Skin of body (tissue), 2 donors: ENCODE measurements around the gene PRND. TPM values are rescaled to one million over a fixed set of nuclear protein-coding genes. Genes with fewer than 3 reads are reported as not detected.
A peak's percentile ranks its signal among the peaks of the same experiment; 100 is the strongest.
"Not testable (repeated sequence)": the region's sequence is repeated elsewhere in the genome, so short reads cannot be mapped to it uniquely, and the experiment has no call there.

Source experiments
- DNase-seq: peaks from one replicate; lab custom pipeline; 2025; lab: John Stamatoyannopoulos, UW
- total RNA-seq: library from RNA; depleted of rRNA; stranded (reverse); fragments of >200 nt; gene quantifications from one replicate; pipeline ENCODE4 v1.2.3, GENCODE V29; 2014

Gene PRND, protein sequence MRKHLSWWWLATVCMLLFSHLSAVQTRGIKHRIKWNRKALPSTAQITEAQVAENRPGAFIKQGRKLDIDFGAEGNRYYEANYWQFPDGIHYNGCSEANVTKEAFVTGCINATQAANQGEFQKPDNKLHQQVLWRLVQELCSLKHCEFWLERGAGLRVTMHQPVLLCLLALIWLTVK
- 27.4 TPM for total RNA-seq

DNA sequence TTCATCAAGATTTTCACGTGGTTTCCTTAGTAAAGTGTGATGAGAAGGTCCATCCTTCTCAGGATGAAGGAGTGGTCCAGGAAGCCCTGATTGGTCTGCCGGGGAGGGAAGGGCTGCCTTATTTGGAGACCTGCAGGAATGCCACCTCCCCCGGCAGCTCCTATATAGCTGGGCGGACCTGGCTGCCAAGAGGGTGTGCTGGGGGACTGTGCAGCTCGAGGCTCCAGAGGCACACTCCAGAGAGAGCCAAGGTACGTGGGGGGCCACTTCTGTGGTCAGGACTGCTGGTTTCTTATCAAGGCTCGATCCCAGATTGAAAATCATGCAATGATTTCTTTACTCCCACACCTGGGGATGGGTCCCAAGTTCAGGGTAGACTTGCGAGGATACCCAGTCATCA, at the start of gene PRND:
Gene PRND, plus strand, starts transcription at position 191 of the 400 bp plus-strand sequence. CDS start 2,643 bp downstream, outside the sequence.
- DNase-seq, result no peak

DNA sequence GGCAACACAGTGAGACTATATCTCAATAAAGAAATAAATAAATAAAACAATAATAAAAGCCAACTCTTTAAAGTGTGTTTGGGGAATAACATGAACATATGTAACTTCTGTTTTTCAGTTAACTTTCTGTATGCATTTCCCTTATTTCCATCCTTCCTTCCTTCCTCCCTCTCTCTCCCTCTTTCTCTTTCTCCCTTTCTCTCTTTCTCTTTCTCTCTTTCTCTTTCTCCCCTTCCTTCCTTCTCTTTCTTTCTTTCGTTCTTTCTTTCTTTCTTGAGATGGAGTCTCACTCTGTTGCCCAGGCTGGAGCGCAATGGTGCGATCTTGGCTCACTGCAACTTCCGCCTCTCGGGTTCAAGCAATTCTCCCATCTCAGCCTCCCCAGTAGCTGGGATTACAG, 48.8 kb upstream of the PRND start:
- DNase-seq, result no peak

DNA sequence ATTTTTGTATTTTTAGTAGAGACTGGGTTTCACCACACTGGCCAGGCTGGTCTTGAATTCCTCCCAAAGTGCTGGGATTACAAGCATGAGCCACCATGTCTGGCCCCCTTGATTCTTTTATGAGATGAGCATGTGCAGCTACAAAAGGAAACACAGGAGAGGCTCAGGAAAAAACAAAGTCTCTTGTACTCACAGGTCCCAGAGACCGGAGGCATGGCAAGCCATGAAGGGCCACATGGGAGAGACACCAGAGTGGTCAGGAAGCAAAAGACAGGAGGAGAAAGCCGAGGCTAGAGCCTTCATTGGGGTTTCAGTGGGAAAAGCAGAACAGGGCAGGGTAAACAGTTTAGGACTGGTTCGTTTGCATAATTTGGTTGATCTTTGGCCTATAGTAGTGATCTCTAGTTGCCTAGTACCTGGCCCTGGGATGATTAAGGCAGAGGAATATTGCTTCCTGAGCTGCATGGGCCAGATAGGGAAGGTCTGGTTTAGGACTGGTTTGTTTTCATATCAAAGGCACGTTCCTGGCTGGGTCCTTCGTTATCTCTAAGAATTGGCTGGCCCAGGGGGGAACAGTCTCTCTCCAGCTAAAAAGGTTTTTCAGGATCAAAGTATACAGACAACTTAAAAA, 48.2 kb upstream of the PRND start:
- DNase-seq, result no peak

DNA sequence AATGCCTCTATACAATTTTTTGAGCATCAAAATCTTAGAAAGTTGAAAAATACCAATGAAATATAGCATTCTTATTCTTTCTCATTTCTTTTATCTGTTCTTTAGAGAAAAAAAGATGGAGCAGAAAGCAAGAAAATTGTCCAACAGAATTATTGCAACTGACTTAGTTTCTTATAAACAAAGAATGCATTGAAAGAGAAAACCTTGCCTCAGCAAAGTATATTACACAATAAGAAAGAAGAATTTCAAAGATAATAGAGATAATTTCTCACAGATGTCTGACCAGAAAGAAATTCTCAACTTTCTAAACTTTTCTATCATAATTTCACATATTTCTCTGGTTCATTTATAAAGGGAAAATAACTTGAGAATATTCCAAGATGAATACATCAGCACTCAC, 47.0 kb upstream of the PRND start:
- no peak for DNase-seq

DNA sequence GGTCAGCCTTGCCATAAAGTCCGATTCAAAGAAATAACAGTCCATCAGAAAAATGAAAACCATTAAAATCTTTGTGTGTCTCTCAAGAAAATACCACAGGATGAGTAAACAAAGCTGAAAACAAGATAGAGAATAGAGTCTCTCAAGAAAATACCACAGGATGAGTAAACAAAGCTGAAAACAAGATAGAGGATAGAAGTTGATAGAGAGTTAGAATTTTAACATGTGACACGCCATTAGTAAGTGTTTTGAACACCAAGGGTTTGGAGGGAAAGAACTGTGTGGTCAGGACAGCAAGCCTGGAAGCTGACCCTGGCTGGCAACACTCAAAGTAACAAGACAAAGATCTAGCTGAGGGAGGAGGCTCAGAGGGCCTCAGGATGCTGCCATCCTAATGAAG, 43.9 kb upstream of the PRND start:
- DNase-seq, result no peak

DNA sequence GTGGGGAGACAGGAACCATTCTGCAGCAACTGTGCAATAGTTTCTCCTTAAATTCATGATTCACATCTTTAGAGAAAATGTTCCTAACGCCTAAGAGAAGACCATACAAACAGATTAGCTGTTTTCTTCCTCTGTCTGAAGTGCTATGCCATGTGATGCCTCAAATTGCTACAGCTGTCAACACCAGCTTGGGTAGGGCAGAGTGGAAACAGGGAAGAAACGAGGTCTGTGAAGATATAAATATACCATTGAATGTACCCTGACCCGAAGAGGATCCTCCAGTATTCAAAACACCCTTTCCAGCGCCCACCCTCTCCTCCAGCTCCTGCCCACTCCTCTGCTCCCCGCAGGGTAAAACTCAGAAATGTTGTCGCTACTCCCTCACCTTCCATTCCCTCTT, 40.3 kb upstream of the PRND start:
- DNase-seq, result no peak

DNA sequence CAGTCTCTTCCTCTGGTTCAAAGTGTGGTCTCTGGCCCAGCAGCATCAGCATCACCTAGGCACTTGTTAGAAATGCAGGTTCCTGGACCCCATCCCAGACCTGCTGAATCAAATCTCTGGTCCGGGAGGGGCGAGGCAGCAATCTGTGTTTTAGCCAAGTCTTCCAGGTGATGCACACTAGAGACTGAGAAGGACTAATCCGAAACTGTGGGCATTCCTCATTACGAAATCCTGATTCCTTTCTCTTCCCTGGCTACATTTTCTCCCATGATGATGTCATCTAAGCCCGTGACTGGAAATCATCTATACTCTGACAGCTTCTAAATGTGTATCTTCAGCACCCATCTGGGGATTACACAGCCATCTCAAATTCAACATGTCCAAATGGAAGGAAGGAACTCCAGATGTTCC, 39.7 kb upstream of the PRND start:
- peak; percentile 83 for DNase-seq

DNA sequence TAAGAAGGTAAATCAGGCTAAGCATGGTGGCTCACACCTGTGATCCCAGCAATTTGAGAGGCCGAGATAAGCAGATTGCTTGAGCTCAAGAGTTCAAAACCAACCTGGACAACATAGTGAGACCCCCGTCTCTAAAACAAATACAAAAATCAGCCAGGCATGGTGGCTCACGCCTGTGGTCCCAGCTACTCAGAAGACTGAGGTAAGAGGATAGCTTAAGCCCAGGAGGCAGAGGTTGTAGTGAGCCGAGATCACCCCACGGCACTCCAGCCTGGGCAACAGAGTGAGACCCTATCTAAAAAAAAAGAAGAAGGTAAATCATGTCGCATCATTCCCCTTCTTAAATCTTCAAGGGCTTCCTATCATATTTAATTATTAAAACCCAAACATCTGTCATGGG, 39.0 kb upstream of the PRND start:
- no peak for DNase-seq

DNA sequence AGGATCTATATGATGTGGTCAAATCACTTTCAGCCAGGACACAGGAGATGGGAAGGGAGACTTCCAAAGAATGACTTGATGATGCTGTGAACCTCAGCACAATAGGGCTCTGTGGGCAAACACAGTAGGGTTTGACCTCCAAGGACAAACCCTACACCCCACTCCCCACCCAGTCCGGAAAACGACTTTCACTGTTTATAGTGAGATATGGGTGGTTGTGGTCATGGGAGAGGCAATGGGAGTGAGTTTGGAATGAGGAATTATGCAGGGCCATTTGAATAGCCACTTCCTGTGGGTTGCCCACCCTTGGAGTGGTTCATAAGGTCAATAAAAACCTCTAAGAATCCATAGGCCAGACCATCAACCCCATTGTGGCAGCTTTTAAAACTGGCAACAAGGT, 38.4 kb upstream of the PRND start:
- no peak for DNase-seq

DNA sequence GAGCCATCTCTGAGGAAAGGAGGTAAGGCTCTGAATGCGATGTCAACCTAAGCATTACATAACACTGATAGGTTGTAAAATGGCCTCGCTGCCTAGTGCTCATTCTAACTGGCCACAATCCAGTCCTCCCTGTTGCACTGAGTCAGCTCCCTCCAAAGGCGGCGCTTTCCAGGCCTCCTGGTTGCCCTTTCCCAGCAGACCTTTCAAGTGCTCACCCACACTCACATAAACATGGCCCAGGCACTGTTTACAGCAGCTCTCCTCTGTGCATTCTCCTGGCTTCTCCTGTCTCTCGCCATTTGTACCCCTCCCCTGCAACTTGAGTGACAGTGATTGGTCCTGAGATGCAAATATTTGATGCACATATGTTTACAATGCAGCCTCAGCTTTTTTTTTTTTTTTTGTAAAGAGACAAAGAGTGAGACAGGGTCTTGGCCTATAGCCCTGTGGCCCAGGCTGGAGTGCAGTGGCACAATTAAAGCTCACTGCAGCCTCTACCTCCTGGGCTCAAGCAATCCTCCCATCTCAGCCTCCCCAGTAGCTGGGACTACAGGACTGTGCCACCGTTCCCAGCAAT, 36.8 kb upstream of the PRND start:
- no peak for DNase-seq

DNA sequence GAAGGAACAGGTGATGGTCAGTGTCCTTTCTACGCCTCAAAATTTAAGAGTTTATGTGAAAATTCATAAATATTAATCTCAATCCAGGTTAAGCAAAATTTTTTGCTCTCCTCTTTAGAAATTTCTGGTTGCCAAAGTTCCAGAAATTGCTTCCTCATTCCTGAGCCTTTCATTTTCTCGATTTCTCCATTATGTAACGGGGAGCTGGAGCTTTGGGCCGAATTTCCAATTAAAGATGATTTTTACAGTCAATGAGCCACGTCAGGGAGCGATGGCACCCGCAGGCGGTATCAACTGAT, 35.8 kb upstream of the PRND start:
- no peak for DNase-seq

DNA sequence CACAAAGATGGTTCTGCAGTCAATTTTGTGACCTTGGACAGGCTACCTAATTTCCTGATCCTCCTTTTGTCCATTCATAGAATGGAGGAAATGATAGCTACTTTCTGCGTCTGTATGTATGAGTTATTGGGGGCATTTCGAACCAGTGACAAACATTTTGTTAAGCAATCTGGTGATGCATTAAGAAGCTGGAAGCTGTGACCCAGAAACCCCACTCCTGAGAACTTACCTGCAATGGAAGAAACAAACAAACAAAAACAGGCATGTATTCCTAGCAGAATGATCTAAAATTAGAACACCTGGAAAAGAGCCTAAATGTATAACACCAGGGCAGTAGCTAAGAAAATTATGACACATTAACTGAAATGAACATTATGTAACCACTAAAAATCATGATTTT, 33.4 kb upstream of the PRND start:
- no peak for DNase-seq

DNA sequence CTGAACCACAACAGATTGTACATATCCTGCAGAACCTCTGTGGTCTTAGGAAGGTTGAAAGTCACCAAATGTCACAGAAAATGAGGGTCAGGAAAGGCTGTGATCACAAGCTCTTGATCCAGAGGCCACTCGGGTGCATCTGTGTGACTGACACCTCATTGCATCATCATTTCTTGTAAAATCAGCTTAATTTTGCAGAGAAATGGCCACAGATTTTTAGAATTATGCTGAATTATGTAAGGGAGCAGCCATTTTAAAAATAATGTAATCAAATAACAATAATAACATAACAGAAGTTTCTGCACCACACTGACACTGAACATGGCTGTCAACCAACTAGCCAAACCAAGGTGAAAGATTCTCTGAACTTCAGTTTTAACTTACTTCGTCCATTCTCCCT, 32.5 kb upstream of the PRND start:
- DNase-seq, result no peak

DNA sequence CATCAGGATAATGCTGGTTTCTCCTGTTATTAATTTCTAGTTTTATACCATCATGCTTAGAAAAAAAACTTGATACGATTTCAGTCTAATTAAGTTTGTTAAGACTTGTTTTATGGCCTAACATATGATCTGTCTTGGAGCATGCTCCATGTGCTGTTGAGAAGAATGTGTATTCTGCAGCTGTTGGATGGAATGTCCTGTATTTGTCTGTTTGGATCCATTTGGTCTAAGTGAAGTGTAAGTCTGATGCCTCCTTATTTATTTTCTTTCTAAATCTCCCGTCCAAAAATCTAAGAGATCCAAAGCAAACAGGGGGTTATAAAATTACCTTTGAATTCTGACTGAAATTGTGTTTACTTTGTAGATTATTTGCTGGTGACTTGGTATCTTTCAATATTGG, 30.0 kb upstream of the PRND start:
- no peak for DNase-seq

DNA sequence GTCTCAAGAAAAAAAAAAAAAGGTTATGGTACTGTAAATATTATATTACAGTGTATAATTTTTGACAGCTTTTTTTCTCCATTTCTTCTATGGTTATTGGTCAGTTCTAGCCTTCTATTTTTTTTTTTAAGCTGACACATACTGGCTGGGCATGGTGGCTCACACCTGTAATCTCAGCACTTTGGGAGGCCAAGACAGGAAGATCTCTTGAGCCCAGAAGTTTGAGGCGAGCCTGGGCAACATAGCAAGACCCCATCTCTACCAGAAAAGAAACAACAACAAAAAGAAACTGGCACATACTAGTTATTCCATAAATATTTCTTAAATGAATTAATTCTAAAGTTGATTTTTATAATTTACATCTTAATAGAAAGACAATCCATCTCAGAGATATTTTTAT, 27.6 kb upstream of the PRND start:
- no peak for DNase-seq

DNA sequence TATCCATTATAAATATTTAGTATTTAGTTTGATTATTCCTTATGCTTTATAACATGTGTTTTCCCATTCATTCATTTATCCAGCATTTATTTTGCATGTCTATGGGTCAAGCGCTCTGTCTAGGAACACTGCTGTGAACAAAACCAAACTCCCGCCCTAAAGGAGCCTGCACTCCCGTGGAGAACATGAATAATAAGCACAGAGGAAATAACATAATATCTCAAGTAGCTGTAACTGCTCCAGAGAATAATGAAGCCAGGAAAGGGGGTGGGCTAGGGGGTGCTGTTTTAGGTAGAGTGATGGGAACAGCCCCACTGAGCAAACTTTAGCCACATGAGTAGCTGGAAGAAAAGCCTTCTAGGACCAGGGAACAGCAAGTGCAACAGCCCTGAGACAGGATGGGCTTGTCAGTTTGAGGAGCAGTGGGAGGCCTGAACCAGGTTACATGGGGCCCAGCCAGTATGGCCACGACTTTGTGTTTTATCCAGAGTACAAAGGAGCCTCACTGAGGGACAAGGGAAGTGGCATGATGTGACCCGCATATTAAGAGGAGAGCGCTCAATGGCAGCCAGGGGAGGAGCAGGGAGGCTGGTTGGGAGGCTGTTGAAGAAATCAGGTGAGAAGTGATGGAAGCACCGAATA, 24.4 kb upstream of the PRND start:
- DNase-seq, result no peak

DNA sequence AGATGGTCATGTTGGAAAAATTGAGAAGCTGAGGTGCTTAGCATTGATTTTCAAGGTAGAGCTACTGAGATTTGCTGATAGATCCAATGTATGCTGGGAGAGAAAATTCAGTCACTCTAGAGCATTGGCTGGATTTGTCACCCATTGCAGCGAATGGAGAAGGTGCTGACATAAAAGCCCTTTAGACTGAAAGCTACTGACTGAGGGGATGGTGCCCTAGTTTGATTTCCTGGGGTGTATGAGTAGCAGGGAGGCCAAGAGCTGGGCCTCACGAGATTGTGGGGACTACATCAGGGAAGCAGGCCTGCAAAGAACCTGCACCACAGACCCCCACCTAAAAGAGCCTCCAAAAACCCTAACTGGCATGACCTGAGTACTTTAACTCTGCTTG, 23.9 kb upstream of the PRND start:
- DNase-seq, result no peak

DNA sequence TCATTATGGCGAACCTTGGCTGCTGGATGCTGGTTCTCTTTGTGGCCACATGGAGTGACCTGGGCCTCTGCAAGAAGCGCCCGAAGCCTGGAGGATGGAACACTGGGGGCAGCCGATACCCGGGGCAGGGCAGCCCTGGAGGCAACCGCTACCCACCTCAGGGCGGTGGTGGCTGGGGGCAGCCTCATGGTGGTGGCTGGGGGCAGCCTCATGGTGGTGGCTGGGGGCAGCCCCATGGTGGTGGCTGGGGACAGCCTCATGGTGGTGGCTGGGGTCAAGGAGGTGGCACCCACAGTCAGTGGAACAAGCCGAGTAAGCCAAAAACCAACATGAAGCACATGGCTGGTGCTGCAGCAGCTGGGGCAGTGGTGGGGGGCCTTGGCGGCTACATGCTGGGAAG, 22.5 kb upstream of the PRND start:
- no peak for DNase-seq

DNA sequence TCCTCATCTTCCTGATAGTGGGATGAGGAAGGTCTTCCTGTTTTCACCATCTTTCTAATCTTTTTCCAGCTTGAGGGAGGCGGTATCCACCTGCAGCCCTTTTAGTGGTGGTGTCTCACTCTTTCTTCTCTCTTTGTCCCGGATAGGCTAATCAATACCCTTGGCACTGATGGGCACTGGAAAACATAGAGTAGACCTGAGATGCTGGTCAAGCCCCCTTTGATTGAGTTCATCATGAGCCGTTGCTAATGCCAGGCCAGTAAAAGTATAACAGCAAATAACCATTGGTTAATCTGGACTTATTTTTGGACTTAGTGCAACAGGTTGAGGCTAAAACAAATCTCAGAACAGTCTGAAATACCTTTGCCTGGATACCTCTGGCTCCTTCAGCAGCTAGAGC, 21.8 kb upstream of the PRND start:
- no peak for DNase-seq

DNA sequence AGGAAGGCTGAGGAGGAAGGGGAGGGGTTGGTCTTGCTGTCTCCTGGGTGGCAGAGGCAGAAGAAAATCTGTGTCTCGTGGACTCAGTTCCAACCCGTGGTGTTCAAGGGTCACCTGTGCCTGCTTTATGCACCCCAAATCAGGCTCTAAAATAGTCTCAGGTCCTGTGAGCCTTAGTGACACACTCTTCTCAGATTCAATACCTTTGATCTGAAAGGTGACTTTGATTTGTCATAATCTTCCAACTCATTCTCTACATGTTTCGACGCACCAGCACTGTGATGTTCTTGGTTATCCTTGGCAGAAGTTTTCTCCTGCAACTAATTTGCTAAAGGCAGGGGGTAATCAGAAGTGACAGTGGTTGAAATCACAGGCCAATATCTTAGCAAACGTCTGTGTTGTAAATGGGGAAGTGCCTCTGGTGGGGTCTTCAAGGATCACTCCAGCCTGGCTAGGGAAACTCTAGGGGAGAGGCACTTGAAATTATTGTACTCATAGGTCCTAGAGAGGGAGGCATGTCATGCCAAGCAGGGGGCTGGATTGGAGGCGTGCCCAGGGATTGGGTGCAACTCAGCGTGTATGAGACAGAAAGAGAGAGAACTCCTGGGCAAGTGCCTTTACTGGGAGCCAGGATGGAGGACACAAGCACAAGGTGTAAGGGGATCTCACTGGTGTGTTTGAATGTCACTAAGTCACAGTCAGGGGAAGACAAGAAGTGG, 19.0 kb upstream of the PRND start:
- no peak for DNase-seq

DNA sequence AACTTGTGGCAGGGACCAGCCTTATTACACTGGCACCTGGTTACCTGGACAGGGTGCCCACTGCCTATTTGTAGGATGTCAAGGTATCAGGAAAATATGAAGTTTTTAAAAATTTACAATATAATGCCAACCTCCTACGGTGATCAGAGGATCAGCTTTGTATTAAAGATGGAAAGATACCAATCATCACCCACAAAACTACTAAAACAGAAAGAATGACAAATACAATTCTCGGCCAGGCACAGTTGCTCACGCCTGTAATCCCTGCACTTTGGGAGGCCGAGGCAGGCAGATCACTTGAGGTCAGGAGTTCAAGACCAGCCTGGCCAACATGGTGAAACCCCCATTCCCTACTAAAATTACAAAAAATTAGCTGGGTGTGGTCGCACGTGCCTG, 18.4 kb upstream of the PRND start:
- no peak for DNase-seq

DNA sequence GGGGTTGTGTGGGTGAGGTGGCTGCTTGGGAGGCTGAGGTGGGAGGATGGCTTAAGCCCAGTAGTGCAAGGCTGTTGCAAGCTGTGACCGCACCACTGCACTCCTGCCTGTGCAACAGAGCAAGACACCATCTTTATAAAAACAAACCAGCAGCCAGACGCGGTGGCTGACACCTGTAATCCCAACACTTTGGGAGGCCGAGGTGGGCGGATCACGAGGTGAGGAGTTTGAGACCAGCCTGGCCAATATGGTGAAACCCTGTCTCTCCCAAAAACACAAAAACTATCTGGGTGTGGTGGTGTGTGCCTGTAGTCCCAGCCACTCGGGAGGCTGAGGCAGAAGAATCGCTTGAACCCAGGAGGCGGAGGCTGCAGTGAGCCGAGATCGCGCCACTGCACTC, 14.8 kb upstream of the PRND start:
- DNase-seq, result not testable (repeated sequence)

DNA sequence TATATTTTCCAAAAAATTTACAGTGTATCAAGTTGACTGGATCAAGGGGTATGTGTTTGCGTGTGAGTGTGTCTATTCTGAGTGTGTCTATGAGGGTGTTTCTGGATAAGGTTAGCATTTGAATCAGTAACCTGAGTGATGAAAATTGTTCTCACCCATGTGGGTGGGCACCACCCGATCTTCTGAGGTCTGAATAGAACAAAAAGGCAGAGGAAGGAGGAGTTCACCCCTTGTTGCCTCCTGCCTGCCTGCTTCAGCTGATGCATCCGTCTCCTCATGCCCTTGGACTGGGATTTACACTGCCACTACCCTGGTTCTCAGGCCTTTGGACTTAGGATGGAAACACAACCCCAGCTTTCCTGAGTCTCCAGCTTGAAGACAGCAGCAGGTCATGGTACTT, 13.7 kb upstream of the PRND start:
- DNase-seq, result no peak
